HG03066 (cell line): ENCODE results near the gene SLC25A45.
"Not testable (repeated sequence)": the region's sequence is repeated elsewhere in the genome, so short reads cannot be mapped to it uniquely, and the experiment has no call there.

Experiments
- ATAC-seq: cut with Tn5 transposase; IDR thresholded peaks from one replicate; pipeline ENCODE4 v1.9.1; 2021; ENCODE audit warnings: low read depth; ENCODE audit not compliant: unreplicated experiment

Gene SLC25A45

GRCh38 chr11:65421794-65422632 lies 39.6 kb upstream of the SLC25A45 start:
- no peak for ATAC-seq

DNA sequence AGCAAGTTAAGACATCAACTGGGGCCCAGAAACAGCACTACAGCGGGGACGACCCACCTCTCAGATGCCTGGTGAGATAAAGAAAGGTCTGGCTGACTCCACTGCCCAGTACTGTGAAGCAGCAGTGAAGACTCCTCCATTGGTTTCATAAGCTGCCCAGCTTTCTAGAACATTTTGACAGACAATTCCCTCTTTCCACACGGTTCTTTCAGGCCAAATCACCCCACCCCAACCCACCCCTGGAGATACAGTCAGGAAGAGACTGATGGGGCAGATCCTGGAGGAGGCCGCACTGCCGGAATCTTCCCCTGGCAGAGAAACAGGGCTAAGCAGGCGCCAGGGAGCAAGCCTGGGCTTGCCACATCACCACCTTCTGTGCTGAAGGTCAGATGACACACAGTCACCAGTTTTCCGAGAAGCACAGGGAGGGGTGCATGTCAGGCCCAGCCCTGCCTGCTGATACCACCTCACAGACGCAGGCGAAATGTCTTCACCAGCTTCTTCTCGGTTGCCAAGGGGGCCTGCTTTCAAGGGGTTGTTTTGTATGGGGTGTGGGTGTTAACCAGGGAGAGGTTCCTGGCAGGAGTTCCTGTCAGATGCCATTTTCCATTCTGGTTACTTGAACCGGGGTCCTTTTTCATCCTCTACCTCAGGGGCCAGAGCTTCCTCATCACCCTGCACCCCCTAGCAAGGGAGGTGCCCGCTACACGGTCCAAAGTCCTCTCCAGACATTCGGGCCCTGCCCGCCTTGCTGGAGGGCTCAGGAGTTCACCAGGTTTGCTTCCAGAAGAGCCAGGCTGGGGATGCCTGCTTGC lies 38.7 kb upstream of the SLC25A45 start:
- no peak for ATAC-seq

GRCh38 chr11:65420506-65420905 lies 38.1 kb upstream of the SLC25A45 start:
- ATAC-seq = no peak

GRCh38 chr11:65419772-65420481 lies 37.5 kb upstream of the SLC25A45 start:
- no peak for ATAC-seq

GRCh38 chr11:65419460-65419771 lies 37.0 kb upstream of the SLC25A45 start:
- no peak for ATAC-seq

GRCh38 chr11:65418681-65419459 lies 36.4 kb upstream of the SLC25A45 start:
- peak; percentile 31 for ATAC-seq

GRCh38 chr11:65418431-65418680 lies 35.9 kb upstream of the SLC25A45 start:
- ATAC-seq = peak; percentile 1

DNA sequence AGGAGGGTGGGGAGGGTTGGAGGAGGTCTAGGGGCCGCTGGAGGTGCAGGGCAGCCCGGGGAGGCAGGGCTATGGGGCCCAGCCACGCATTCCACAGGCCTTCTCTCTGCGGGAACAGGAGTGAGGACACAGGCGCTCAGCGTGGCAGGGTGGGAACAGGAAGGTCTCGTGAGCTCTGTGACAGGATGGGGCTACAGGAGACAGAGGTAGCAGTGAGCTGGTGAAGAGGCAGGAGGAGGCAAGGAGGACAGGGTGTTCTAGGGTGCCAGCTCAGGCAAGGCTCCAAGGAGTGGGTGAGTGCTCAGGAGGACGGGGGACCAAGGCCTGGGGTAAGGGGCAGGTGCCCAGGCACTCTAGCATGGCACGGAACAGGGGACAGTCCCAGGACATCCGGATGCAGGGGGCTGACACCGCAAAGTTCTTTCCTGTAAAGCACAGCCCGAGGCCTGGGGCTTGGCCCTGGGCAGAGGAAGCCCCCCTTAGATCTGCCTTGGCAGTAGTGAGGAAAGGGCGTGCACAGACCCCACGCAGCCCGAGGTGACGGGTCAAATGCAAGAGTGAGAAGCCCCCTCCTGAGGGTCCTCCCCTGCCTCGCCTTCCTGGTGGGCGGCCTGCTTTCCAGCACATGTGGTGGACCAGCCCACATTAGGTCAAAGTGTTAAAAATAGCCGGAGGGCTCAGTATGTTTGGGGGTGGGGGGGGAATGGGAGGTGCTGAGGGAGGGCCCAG lies 35.4 kb upstream of the SLC25A45 start:
- ATAC-seq = no peak

- no peak for ATAC-seq
Observed at GRCh38 chr11:65416841-65417701, 34.6 kb upstream of the SLC25A45 start.

- ATAC-seq = no peak
Observed at GRCh38 chr11:65416341-65416824, 33.9 kb upstream of the SLC25A45 start.

DNA sequence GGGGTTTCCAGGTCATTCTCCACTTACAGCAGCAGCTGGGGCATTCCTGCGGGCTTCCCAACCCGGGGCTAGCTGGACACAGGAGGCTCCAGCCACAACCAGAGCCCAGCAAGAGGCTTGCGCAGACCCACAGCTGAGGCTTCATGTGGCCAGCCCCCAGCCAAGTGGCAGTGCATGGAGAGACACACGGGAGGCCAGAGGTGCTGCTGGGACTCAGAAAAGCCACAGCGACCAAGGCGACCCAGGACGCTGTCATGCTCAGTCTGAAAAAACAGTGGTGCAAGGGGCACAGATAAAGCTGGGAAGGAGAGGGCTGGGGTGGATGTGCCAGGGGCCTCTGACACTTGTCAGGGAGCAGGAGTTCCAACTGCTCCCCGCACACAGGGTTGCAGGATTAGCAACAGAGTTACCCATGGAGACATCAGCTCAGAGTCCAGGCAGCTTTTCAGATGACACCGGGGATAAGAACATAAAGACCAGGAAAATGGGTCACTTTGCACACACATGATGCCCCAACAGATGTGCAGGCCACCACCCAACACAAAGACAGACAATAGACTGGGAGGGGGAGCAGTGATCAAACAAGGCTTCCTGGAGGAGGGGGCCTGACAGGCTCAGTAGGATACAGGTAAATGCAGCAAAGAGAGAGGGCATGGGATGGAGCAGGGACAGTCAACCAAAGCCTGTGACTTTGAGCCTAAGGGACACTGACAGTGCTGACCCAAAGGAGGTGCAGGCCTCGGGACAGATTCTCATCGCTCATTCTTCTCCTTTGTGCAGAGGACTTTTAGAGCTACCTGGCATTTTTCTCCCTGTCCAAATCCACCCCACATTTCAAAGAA lies 33.3 kb upstream of the SLC25A45 start:
- no peak for ATAC-seq

GRCh38 chr11:65414776-65415498 lies 32.5 kb upstream of the SLC25A45 start:
- ATAC-seq = no peak

GRCh38 chr11:65413077-65413664 lies 30.7 kb upstream of the SLC25A45 start:
- ATAC-seq = not testable (repeated sequence)

- ATAC-seq = no peak
Observed at GRCh38 chr11:65412271-65413076, 30.0 kb upstream of the SLC25A45 start.

DNA sequence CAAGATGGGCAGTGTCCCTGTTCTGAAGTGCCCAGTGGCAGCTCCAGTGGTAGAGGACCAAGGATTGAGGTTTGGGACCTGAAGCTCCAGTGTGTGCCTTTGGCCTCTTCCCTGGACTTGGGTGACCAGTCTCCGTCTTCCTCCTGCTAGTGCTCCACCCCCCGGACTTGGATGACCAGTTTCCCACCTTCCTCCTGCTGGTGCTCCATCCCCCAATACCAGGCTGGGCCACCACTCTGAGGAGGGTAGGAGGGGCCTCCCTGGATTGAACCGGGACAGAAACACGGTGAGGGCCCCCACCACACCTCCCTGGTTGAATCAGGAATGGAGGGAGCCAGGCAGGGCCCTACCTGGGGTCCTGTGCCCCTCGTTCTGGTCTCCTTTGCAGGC lies 29.2 kb upstream of the SLC25A45 start:
- ATAC-seq = no peak

GRCh38 chr11:65410936-65411680 lies 28.7 kb upstream of the SLC25A45 start:
- no peak for ATAC-seq
